Kidney (tissue), 14 donors: ENCODE results near the gene CDK10. TPM values are rescaled to one million over a fixed set of nuclear protein-coding genes. Genes with fewer than 3 reads are reported as not detected.

Source experiments
- DNase-seq, 5 donors: peaks; one replicate each; pipeline ENCODE4 v3.0.0-alpha.2; 2013 to 2020
- FAIRE-seq: peaks from 2 replicates; lab custom pipeline; 2012; peaks lifted over from hg19 to GRCh38; lab: Jason Lieb, UNC
- H3K27ac ChIP-seq, 2 donors: one replicate each; pipeline ENCODE4 v1.7.0; 2013; ENCODE audit warnings: low read depth in 2 of 2, low read length in 2 of 2, inconsistent platforms in 1 of 2
- H3K27me3 ChIP-seq: one replicate; pipeline ENCODE4 v1.7.1; 2013; ENCODE audit warnings: low read length, inconsistent platforms; ENCODE audit not compliant: control insufficient read depth, insufficient read depth
- H3K36me3 ChIP-seq, 3 donors: one replicate each; pipeline versions ENCODE4 v1.7.0 to v1.7.1; 2013; ENCODE audit warnings: low read length in 3 of 3, control low read depth in 1 of 3, inconsistent platforms in 1 of 3; ENCODE audit not compliant: insufficient read depth in 3 of 3, control insufficient read depth in 2 of 3
- H3K4me1 ChIP-seq, 3 donors: one replicate each; pipeline versions ENCODE4 v1.7.0 to v1.7.1; 2013; ENCODE audit warnings: low read length in 3 of 3, inconsistent platforms in 1 of 3, low read depth in 1 of 3; ENCODE audit not compliant: control insufficient read depth in 2 of 3, insufficient read depth in 2 of 3
- H3K4me3 ChIP-seq, 3 donors: one replicate each; pipeline versions ENCODE4 v1.7.0 to v1.8.1; 2013; ENCODE audit warnings: low read length in 3 of 3, control low read depth in 1 of 3, inconsistent platforms in 1 of 3
- H3K9ac ChIP-seq, 3 donors: one replicate each; pipeline versions ENCODE4 v1.7.0 to v1.7.1; 2013; ENCODE audit warnings: low read length in 3 of 3, control low read depth in 1 of 3, inconsistent platforms in 1 of 3
- H3K9me3 ChIP-seq, 3 donors: one replicate each; pipeline versions ENCODE4 v1.7.0 to v1.7.1; 2013; ENCODE audit warnings: low read length in 3 of 3, control low read depth in 1 of 3, inconsistent platforms in 1 of 3; ENCODE audit not compliant: control insufficient read depth in 2 of 3, insufficient read depth in 1 of 3
- intact Hi-C: fragments of 100-400 bp; cut with DNase I; formaldehyde crosslinking; loops from one replicate; pipeline ENCODE4 v1.11.1; 2022
- polyA plus RNA-seq: library from polyadenylated mRNA; stranded (reverse); fragments of 350-450 nt; fragmentation: Illumina TruSeq; extraction: RNeasy Lipid Tissue Mini Kit (QIAGEN cat#74804); gene quantifications from one replicate; pipeline ENCODE4 v1.2.3, GENCODE V29; 2014; ENCODE audit warnings: low read depth, low replicate concordance; ENCODE audit not compliant: insufficient read depth
- total RNA-seq: library from RNA; stranded (reverse); fragmentation: NEBNext Ultra II Directional; extraction: Animal tissue kit (Norgen Biotek cat#: 25700); gene quantifications from one replicate; pipeline ENCODE4 v1.2.1, GENCODE V29; 2021
- TF ChIP-seq, protein P1 (sequence below): IDR thresholded peaks from 3 replicates; pipeline ENCODE4 v1.5.1; 2012; ENCODE audit warnings: mild to moderate bottlenecking, moderate library complexity, borderline replicate concordance; ENCODE audit not compliant: insufficient read depth; ENCODE audit errors: extremely low read depth
- donor health status: control.
- donor health status: control.
- donor health status: control.
- donor health status: control.
- donor health status: control.
- donor health status: DM: yes; HTN: yes; CAD: no.
- donor health status: Normal renal cell carcinoma (clear cell type).

CDK10 gene
- total and polyA plus RNA-seq, 2 donors from 2014 or later = 82.6 to 118 TPM

- no peak overlapping the region for H3K9ac ChIP-seq
- no peak overlapping the region for H3K27ac ChIP-seq
- intact Hi-C loops = loop anchor here (10.0 kb wide), 1 partner anchor 69 kb away; the partner anchor contains the start of gene CPNE7
- no peaks in the 10 kb centered on the region for H3K27me3 ChIP-seq
- H3K9me3 ChIP-seq = no peaks in the 10 kb centered on the region
- TF ChIP-seq, protein P1, sequence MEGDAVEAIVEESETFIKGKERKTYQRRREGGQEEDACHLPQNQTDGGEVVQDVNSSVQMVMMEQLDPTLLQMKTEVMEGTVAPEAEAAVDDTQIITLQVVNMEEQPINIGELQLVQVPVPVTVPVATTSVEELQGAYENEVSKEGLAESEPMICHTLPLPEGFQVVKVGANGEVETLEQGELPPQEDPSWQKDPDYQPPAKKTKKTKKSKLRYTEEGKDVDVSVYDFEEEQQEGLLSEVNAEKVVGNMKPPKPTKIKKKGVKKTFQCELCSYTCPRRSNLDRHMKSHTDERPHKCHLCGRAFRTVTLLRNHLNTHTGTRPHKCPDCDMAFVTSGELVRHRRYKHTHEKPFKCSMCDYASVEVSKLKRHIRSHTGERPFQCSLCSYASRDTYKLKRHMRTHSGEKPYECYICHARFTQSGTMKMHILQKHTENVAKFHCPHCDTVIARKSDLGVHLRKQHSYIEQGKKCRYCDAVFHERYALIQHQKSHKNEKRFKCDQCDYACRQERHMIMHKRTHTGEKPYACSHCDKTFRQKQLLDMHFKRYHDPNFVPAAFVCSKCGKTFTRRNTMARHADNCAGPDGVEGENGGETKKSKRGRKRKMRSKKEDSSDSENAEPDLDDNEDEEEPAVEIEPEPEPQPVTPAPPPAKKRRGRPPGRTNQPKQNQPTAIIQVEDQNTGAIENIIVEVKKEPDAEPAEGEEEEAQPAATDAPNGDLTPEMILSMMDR = no peak
- H3K36me3 ChIP-seq = peaks cover 2 to 12% (median 9%) of the 10 kb centered on the region in 3 donors
- FAIRE-seq (no peak), DNase-seq (no peak)
- H3K4me3 ChIP-seq = no peak overlapping the region
- peaks cover 0 to 4% (median 0%) of the 10 kb centered on the region in 3 donors for H3K4me1 ChIP-seq
These were observed 42.7 kb upstream of the CDK10 start for GRCh38 chr16:89643769-89644300.

- Histone ChIP-seq H3K27ac (no peak overlapping the region), H3K9me3 (no peaks in the 10 kb centered on the region), H3K4me3 (no peak overlapping the region), H3K9ac (no peak overlapping the region), H3K27me3 (no peaks in the 10 kb centered on the region), H3K4me1 (peaks cover 0 to 4% (median 0%) of the 10 kb centered on the region in 3 donors), H3K36me3 (peaks cover 2 to 12% (median 9%) of the 10 kb centered on the region in 3 donors)
- intact Hi-C loops = loop anchor here (10.0 kb wide), 1 partner anchor 70 kb away; the partner anchor contains the start of gene CPNE7
- FAIRE-seq = no peak
- TF ChIP-seq, protein P1 = no peak
- no peak for DNase-seq
These were observed 41.4 kb upstream of the CDK10 start for GRCh38 chr16:89645122-89645521.

DNA sequence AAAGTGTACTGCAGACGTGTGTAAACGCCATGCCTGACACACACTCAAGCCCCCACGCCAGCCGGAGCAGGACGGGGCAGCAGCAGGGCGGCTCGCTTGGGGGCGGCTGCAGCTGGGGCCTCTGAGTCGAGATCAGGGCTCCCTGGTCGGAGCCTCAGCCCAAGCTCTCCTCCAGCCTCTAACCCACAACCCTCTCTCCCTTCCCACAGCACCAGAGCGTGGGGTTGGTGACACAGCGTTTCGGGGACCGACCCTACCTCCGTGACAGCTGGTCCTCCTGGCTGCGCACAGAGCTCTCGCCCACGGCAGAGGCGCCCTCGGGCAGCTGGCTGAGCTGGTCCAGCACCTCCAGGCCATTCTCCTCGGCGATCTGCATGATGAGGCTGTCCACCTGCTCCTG is 40.2 kb upstream of the CDK10 start:
- Histone ChIP-seq H3K9ac (no peak overlapping the region), H3K36me3 (peaks cover 2 to 12% (median 12%) of the 10 kb centered on the region in 3 donors)
- intact Hi-C loops = loop anchor here (10.0 kb wide), 1 partner anchor 71 kb away; the partner anchor contains the start of gene CPNE7

More for the DNA sequence above, 40.2 kb upstream of the CDK10 start:
- no peaks in the 10 kb centered on the region for H3K4me1 ChIP-seq
- H3K4me3 ChIP-seq = no peak overlapping the region
- DNase-seq (no peak), FAIRE-seq (no peak)
- no peaks in the 10 kb centered on the region for H3K9me3 ChIP-seq
- H3K27me3 ChIP-seq = no peaks in the 10 kb centered on the region
- H3K27ac ChIP-seq = no peak overlapping the region
- TF ChIP-seq, protein P1 = no peak
